HepG2 (cell line): ENCODE results near the gene CYP2W1. TPM values are rescaled to one million over a fixed set of nuclear protein-coding genes. Genes with fewer than 3 reads are reported as not detected.

Experiments used
- ARID2 ChIP-seq: sonication (generic); formaldehyde crosslinking; IDR thresholded peaks from 2 replicates; pipeline ENCODE4 v1.8.1; 2022; ENCODE audit warnings: mild to moderate bottlenecking, missing genetic modification reagents, borderline replicate concordance
- DNMT1 ChIP-seq: sonication (generic); formaldehyde crosslinking; IDR thresholded peaks from 2 replicates; pipeline ENCODE4 v1.5.1; 2020; ENCODE audit warnings: mild to moderate bottlenecking, missing genetic modification reagents
- HNRNPH1 ChIP-seq: fragments of 200-400 bp; formaldehyde crosslinking; optimal IDR thresholded peaks from 2 replicates; pipeline ENCODE3; 2017; ENCODE audit warnings: mild to moderate bottlenecking, low read depth, low read length
- HOXA5 ChIP-seq: sonication (generic); formaldehyde crosslinking; IDR thresholded peaks from 2 replicates; pipeline ENCODE4 v1.4.0; 2020; ENCODE audit warnings: missing genetic modification reagents
- PHF20 ChIP-seq: sonication (generic); formaldehyde crosslinking; IDR thresholded peaks from 2 replicates; pipeline ENCODE4 v1.5.0; 2020; ENCODE audit warnings: mild to moderate bottlenecking, missing genetic modification reagents
- SATB2 ChIP-seq: sonication (generic); formaldehyde crosslinking; IDR thresholded peaks from 2 replicates; pipeline ENCODE4 v1.5.0; 2020; ENCODE audit warnings: missing genetic modification reagents
- SP140L ChIP-seq: sonication (generic); formaldehyde crosslinking; IDR thresholded peaks from 2 replicates; pipeline ENCODE4 v1.4.0; 2020; ENCODE audit warnings: missing genetic modification reagents, borderline replicate concordance
- STAT5B ChIP-seq: sonication (generic); formaldehyde crosslinking; IDR thresholded peaks from 2 replicates; pipeline ENCODE4 v1.4.0; 2020; ENCODE audit warnings: missing genetic modification reagents
- THYN1 ChIP-seq: sonication (generic); formaldehyde crosslinking; IDR thresholded peaks from 2 replicates; pipeline ENCODE4 v1.8.1; 2023; ENCODE audit warnings: low read depth, mild to moderate bottlenecking, moderate library complexity, missing genetic modification reagents, borderline replicate concordance
- TIGD3 ChIP-seq: sonication (generic); formaldehyde crosslinking; IDR thresholded peaks from 2 replicates; pipeline ENCODE4 v1.5.1; 2020; ENCODE audit warnings: mild to moderate bottlenecking, missing genetic modification reagents, borderline replicate concordance
- ZMYM3 ChIP-seq: sonication (generic); formaldehyde crosslinking; IDR thresholded peaks from 2 replicates; pipeline ENCODE4 v1.5.1; 2020; ENCODE audit warnings: mild to moderate bottlenecking, missing genetic modification reagents
- ZNF121 ChIP-seq: sonication (generic); formaldehyde crosslinking; IDR thresholded peaks from 2 replicates; pipeline ENCODE4 v1.5.0; 2020; ENCODE audit warnings: mild to moderate bottlenecking, missing genetic modification reagents
- ZNF20 ChIP-seq: sonication (generic); formaldehyde crosslinking; IDR thresholded peaks from 2 replicates; pipeline ENCODE4 v1.4.0; 2020; ENCODE audit warnings: mild to moderate bottlenecking, moderate library complexity, missing genetic modification reagents
- ZNF225 ChIP-seq: sonication (generic); formaldehyde crosslinking; IDR thresholded peaks from 2 replicates; pipeline ENCODE4 v1.4.0; 2020; ENCODE audit warnings: mild to moderate bottlenecking, missing genetic modification reagents
- ZNF337 ChIP-seq: sonication (generic); formaldehyde crosslinking; IDR thresholded peaks from 2 replicates; pipeline ENCODE4 v1.5.1; 2020; ENCODE audit warnings: missing genetic modification reagents, low read depth, mild to moderate bottlenecking, borderline replicate concordance
- ZNF431 ChIP-seq: sonication (generic); formaldehyde crosslinking; IDR thresholded peaks from 2 replicates; pipeline ENCODE4 v1.9.0; 2022; ENCODE audit warnings: missing genetic modification reagents, low read depth, mild to moderate bottlenecking, borderline replicate concordance
- ZNF616 ChIP-seq: sonication (generic); formaldehyde crosslinking; IDR thresholded peaks from 2 replicates; pipeline ENCODE4 v1.5.0; 2020; ENCODE audit warnings: low read depth, mild to moderate bottlenecking, missing genetic modification reagents
- ZNF747 ChIP-seq: sonication (generic); formaldehyde crosslinking; IDR thresholded peaks from 2 replicates; pipeline ENCODE4 v1.8.1; 2023; ENCODE audit warnings: missing genetic modification reagents, mild to moderate bottlenecking, borderline replicate concordance
- ZSCAN20 ChIP-seq: sonication (generic); formaldehyde crosslinking; IDR thresholded peaks from 2 replicates; pipeline ENCODE4 v1.4.0; 2020; ENCODE audit warnings: missing genetic modification reagents, mild to moderate bottlenecking, borderline replicate concordance
- ZSCAN22 ChIP-seq: sonication (generic); formaldehyde crosslinking; IDR thresholded peaks from 2 replicates; pipeline ENCODE4 v1.4.0; 2020; ENCODE audit warnings: mild to moderate bottlenecking, missing genetic modification reagents
- ZUFSP ChIP-seq: sonication (generic); formaldehyde crosslinking; IDR thresholded peaks from 2 replicates; pipeline ENCODE4 v1.9.0; 2021; ENCODE audit warnings: missing genetic modification reagents, mild to moderate bottlenecking, borderline replicate concordance
- polyA plus RNA-seq, 8 experiments: library from polyadenylated mRNA; depleted of rRNA in 3 of 8; stranded (reverse) in 7 of 8; unstranded in 1 of 8; fragments of >200 nt; fragmentation: Illumina TruSeq in 4 of 8; extraction: Trizol in 4 of 8; gene quantifications; 2 replicates each; pipeline versions ENCODE4 v1.2.1 to v1.2.3, GENCODE V29; 2011 to 2016; ENCODE audit warnings: low read depth in 4 of 8, missing spikeins in 1 of 8, mixed read lengths in 1 of 8; ENCODE audit not compliant: insufficient read depth in 1 of 8
- total RNA-seq, 5 experiments: library from RNA; depleted of rRNA; stranded (reverse); fragments of >200 nt; fragmentation: Illumina TruSeq; extraction: Trizol; gene quantifications; 2 replicates each; pipeline ENCODE4 v1.2.3, GENCODE V29; 2016; ENCODE audit warnings: low read depth in 1 of 5
- TF ChIP-seq, protein P1 (sequence below): sonication (generic); formaldehyde crosslinking; IDR thresholded peaks from 2 replicates; pipeline ENCODE4 v1.4.0; 2020; ENCODE audit warnings: mild to moderate bottlenecking, low read depth, missing genetic modification reagents
- TF ChIP-seq, protein P2 (sequence below), 2 experiments: IDR thresholded peaks; 2 replicates each; pipeline ENCODE4 v1.6.1; 2011 to 2012; ENCODE audit warnings: low read length in 2 of 2, borderline replicate concordance in 1 of 2, low read depth in 1 of 2, mild to moderate bottlenecking in 1 of 2, moderate library complexity in 1 of 2

CYP2W1 gene
- total and polyA plus RNA-seq, 2 of the 13 experiments (the other 11 are each of a cell fraction or from before 2014, with no cell fraction given): 19.5 to 31.7 TPM

GRCh38 chr7:983004-983615 is at the start of gene CYP2W1 (continued):
- TF ChIP-seq, protein P1, sequence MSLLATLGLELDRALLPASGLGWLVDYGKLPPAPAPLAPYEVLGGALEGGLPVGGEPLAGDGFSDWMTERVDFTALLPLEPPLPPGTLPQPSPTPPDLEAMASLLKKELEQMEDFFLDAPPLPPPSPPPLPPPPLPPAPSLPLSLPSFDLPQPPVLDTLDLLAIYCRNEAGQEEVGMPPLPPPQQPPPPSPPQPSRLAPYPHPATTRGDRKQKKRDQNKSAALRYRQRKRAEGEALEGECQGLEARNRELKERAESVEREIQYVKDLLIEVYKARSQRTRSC (CRISPR knock-in tag): no peak
- TF ChIP-seq PHF20 (CRISPR knock-in tag) (no peak), ZNF225 (CRISPR knock-in tag) (no peak; the same call in 1 of the 2 replicates), DNMT1 (CRISPR knock-in tag) (0 out of 2 replicates have a peak, but pooled peaks have one; percentile 33), HNRNPH1 (no peak), ZMYM3 (no peak), SATB2 (no peak; the same call in 1 of the 2 replicates), ZNF121 (CRISPR knock-in tag) (no peak), ZNF747 (CRISPR knock-in tag) (no peak), THYN1 (CRISPR knock-in tag) (no peak), ZUFSP (CRISPR knock-in tag) (no peak), ZNF20 (no peak), ARID2 (CRISPR knock-in tag) (peak; percentile 84; the same call in 1 of the 2 replicates), ZNF431 (CRISPR knock-in tag) (no peak), HOXA5 (no peak; the same call in 1 of the 2 replicates), ZSCAN20 (CRISPR knock-in tag) (peak; percentile 48), STAT5B (CRISPR knock-in tag) (0 out of 2 replicates have a peak, but pooled peaks have one; percentile 48), ZNF616 (CRISPR knock-in tag) (no peak), SP140L (no peak), TIGD3 (CRISPR knock-in tag) (no peak), ZNF337 (CRISPR knock-in tag) (no peak), ZSCAN22 (no peak)
- TF ChIP-seq, protein P2, sequence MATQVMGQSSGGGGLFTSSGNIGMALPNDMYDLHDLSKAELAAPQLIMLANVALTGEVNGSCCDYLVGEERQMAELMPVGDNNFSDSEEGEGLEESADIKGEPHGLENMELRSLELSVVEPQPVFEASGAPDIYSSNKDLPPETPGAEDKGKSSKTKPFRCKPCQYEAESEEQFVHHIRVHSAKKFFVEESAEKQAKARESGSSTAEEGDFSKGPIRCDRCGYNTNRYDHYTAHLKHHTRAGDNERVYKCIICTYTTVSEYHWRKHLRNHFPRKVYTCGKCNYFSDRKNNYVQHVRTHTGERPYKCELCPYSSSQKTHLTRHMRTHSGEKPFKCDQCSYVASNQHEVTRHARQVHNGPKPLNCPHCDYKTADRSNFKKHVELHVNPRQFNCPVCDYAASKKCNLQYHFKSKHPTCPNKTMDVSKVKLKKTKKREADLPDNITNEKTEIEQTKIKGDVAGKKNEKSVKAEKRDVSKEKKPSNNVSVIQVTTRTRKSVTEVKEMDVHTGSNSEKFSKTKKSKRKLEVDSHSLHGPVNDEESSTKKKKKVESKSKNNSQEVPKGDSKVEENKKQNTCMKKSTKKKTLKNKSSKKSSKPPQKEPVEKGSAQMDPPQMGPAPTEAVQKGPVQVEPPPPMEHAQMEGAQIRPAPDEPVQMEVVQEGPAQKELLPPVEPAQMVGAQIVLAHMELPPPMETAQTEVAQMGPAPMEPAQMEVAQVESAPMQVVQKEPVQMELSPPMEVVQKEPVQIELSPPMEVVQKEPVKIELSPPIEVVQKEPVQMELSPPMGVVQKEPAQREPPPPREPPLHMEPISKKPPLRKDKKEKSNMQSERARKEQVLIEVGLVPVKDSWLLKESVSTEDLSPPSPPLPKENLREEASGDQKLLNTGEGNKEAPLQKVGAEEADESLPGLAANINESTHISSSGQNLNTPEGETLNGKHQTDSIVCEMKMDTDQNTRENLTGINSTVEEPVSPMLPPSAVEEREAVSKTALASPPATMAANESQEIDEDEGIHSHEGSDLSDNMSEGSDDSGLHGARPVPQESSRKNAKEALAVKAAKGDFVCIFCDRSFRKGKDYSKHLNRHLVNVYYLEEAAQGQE (IDR thresholded peaks at IDR 0.05; ENCODE audit: borderline replicate concordance in 1 of 2, low read depth in 1 of 2, low read length in 2 of 2): no peak
